ENCODE data around the gene KRTAP4-16.
"Not testable (repeated sequence)": the region's sequence is repeated elsewhere in the genome, so short reads cannot be mapped to it uniquely, and the experiment has no call there.

The KRTAP4-16 gene

GRCh38 chr17:41069031-41069430, 33.0 kb downstream of the KRTAP4-16 start:
- no peak for FAIRE-seq

- FAIRE-seq, result no peak
Measured at GRCh38 chr17:41067281-41067680, 34.7 kb downstream of the KRTAP4-16 start.

GRCh38 chr17:41065829-41066624, 36.0 kb downstream of the KRTAP4-16 start, which contains the start of gene KRTAP2-4:
Gene KRTAP2-4, minus strand, starts transcription at chr17:41065879. Its CDS starts 34 bp downstream, at chr17:41065845.
- no peak for FAIRE-seq

- FAIRE-seq, result not testable (repeated sequence)
Measured at GRCh38 chr17:41065016-41065689, 36.9 kb downstream of the KRTAP4-16 start.

GRCh38 chr17:41064301-41064700, 37.7 kb downstream of the KRTAP4-16 start:
- no peak for FAIRE-seq

- FAIRE-seq, result no peak
Measured at GRCh38 chr17:41063449-41063848, 38.6 kb downstream of the KRTAP4-16 start.

GRCh38 chr17:41061964-41062363, 40.0 kb downstream of the KRTAP4-16 start:
- no peak for FAIRE-seq

- FAIRE-seq, result no peak
Measured at GRCh38 chr17:41060052-41060604, 41.9 kb downstream of the KRTAP4-16 start, which contains the start of gene KRTAP2-3. Gene KRTAP2-3, minus strand, starts transcription at chr17:41060114. Its CDS starts 64 bp downstream, at chr17:41060050.

GRCh38 chr17:41059276-41060051, 42.5 kb downstream of the KRTAP4-16 start:
- not testable (repeated sequence) for FAIRE-seq

- FAIRE-seq, result no peak
Measured at GRCh38 chr17:41058741-41059140, 43.3 kb downstream of the KRTAP4-16 start.

- no peak for FAIRE-seq
Measured at GRCh38 chr17:41057547-41057946, 44.5 kb downstream of the KRTAP4-16 start.

- not testable (repeated sequence) for FAIRE-seq
Measured at GRCh38 chr17:41055130-41055529, 46.9 kb downstream of the KRTAP4-16 start, which contains the start of gene KRTAP2-2. Gene KRTAP2-2, minus strand, starts transcription at chr17:41055230. Its CDS starts 19 bp downstream, at chr17:41055211.

GRCh38 chr17:41054556-41054955, 47.5 kb downstream of the KRTAP4-16 start:
- not testable (repeated sequence) for FAIRE-seq

GRCh38 chr17:41054025-41054424, 48.0 kb downstream of the KRTAP4-16 start:
- no peak for FAIRE-seq

- FAIRE-seq, result no peak
Measured at GRCh38 chr17:41052566-41052965, 49.4 kb downstream of the KRTAP4-16 start.
